ENCODE data around the gene RASAL2. TPM values are rescaled to one million over a fixed set of nuclear protein-coding genes. Genes with fewer than 3 reads are reported as not detected.

Gene RASAL2
- total and polyA plus RNA-seq, 2 of the 13 experiments (the other 11 are each of a cell fraction or from before 2014, with no cell fraction given): 5.4 to 5.9 TPM

DNA sequence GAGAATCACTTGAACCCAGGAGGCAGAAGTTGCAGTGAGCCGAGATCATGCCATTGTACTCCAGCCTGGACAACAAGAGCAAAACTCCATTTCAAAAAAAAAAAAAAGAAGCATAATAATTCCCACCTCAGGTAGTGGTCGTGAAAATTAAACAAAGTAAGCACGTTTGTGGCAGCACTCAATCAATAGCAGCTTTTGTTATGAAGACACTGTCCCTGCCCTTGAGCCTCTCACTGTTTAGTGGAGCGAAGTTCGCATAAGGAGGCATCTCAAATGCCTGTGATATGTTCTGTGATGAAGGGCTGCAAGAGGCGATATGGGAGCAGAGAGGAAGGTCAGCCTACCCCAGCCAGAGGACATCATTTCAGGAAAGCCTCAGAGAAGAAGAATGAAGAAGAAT is 43.8 kb upstream of the RASAL2 start (continued):
- TF ChIP-seq, protein P1, sequence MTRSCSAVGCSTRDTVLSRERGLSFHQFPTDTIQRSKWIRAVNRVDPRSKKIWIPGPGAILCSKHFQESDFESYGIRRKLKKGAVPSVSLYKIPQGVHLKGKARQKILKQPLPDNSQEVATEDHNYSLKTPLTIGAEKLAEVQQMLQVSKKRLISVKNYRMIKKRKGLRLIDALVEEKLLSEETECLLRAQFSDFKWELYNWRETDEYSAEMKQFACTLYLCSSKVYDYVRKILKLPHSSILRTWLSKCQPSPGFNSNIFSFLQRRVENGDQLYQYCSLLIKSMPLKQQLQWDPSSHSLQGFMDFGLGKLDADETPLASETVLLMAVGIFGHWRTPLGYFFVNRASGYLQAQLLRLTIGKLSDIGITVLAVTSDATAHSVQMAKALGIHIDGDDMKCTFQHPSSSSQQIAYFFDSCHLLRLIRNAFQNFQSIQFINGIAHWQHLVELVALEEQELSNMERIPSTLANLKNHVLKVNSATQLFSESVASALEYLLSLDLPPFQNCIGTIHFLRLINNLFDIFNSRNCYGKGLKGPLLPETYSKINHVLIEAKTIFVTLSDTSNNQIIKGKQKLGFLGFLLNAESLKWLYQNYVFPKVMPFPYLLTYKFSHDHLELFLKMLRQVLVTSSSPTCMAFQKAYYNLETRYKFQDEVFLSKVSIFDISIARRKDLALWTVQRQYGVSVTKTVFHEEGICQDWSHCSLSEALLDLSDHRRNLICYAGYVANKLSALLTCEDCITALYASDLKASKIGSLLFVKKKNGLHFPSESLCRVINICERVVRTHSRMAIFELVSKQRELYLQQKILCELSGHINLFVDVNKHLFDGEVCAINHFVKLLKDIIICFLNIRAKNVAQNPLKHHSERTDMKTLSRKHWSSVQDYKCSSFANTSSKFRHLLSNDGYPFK (CRISPR knock-in tag; IDR thresholded peaks at IDR 0.05; ENCODE audit: borderline replicate concordance): no peak
- TF ChIP-seq YEATS2 (CRISPR knock-in tag; IDR thresholded peaks at IDR 0.05; ENCODE audit: borderline replicate concordance) (no peak), ZBTB7B (CRISPR knock-in tag; IDR thresholded peaks at IDR 0.05) (peak; percentile 35; the same call in 1 of the 2 replicates), ZNF205 (CRISPR knock-in tag; IDR thresholded peaks at IDR 0.05) (peak; percentile 43; the same call in 1 of the 2 replicates), TCF7L2 (IDR thresholded peaks at IDR 0.05; ENCODE audit: low read depth, low read length) (no peak), HDAC1 (CRISPR knock-in tag; IDR thresholded peaks at IDR 0.05) (peak; percentile 40; the same call in 1 of the 2 replicates), ESRRA (CRISPR knock-in tag; IDR thresholded peaks at IDR 0.05; ENCODE audit: low read depth) (0 out of 2 replicates have a peak, but pooled peaks have one; percentile 20), MAFK (conservative IDR thresholded peaks at IDR 0.05 in 1 of 2, IDR thresholded peaks at IDR 0.05 in 1 of 2; ENCODE audit: low read length in 2 of 2) (no peak), NFE2L2 (IDR thresholded peaks at IDR 0.05; ENCODE audit: low read length) (no peak), EP300 (IDR thresholded peaks at IDR 0.05; ENCODE audit: low read depth in 2 of 2, low read length in 2 of 2) (peak in 1 of 2 experiments; percentile 55; a peak in 2 of 4 replicates), EP300 (CRISPR knock-in tag; IDR thresholded peaks at IDR 0.05; ENCODE audit: borderline replicate concordance) (no peak), TBX2 (CRISPR knock-in tag; IDR thresholded peaks at IDR 0.05; ENCODE audit: borderline replicate concordance) (peak; percentile 94), DPF2 (CRISPR knock-in tag; IDR thresholded peaks at IDR 0.05; ENCODE audit: borderline replicate concordance, low read depth) (peak; percentile 43; the same call in 1 of the 2 replicates), IKZF1 (IDR thresholded peaks at IDR 0.05) (no peak), GLI4 (CRISPR knock-in tag; IDR thresholded peaks at IDR 0.05; ENCODE audit: borderline replicate concordance) (no peak), TARDBP (CRISPR knock-in tag; IDR thresholded peaks at IDR 0.05) (0 out of 2 replicates have a peak, but pooled peaks have one; percentile 19)
- TF ChIP-seq, protein P2, sequence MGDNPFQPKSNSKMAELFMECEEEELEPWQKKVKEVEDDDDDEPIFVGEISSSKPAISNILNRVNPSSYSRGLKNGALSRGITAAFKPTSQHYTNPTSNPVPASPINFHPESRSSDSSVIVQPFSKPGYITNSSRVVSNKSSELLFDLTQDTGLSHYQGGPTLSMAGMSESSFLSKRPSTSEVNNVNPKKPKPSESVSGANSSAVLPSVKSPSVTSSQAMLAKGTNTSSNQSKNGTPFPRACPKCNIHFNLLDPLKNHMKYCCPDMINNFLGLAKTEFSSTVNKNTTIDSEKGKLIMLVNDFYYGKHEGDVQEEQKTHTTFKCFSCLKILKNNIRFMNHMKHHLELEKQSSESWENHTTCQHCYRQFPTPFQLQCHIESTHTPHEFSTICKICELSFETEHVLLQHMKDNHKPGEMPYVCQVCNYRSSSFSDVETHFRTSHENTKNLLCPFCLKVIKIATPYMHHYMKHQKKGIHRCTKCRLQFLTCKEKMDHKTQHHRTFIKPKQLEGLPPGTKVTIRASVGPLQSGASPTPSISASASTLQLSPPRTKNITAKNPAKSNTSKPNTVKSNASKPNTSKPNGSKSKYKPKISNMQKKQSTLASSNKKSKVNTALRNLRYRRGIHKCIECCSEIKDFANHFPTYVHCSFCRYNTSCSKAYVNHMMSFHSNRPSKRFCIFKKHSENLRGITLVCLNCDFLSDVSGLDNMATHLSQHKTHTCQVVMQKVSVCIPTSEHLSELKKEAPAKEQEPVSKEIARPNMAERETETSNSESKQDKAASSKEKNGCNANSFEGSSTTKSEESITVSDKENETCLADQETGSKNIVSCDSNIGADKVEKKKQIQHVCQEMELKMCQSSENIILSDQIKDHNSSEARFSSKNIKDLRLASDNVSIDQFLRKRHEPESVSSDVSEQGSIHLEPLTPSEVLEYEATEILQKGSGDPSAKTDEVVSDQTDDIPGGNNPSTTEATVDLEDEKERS (CRISPR knock-in tag; IDR thresholded peaks at IDR 0.05): no peak
- TF ChIP-seq, protein P3, sequence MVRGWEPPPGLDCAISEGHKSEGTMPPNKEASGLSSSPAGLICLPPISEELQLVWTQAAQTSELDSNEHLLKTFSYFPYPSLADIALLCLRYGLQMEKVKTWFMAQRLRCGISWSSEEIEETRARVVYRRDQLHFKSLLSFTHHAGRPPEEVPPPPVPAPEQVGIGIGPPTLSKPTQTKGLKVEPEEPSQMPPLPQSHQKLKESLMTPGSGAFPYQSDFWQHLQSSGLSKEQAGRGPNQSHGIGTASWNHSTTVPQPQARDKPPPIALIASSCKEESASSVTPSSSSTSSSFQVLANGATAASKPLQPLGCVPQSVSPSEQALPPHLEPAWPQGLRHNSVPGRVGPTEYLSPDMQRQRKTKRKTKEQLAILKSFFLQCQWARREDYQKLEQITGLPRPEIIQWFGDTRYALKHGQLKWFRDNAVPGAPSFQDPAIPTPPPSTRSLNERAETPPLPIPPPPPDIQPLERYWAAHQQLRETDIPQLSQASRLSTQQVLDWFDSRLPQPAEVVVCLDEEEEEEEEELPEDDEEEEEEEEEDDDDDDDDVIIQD (CRISPR knock-in tag; IDR thresholded peaks at IDR 0.05; ENCODE audit: low read depth): no peak
- TF ChIP-seq, protein P4, sequence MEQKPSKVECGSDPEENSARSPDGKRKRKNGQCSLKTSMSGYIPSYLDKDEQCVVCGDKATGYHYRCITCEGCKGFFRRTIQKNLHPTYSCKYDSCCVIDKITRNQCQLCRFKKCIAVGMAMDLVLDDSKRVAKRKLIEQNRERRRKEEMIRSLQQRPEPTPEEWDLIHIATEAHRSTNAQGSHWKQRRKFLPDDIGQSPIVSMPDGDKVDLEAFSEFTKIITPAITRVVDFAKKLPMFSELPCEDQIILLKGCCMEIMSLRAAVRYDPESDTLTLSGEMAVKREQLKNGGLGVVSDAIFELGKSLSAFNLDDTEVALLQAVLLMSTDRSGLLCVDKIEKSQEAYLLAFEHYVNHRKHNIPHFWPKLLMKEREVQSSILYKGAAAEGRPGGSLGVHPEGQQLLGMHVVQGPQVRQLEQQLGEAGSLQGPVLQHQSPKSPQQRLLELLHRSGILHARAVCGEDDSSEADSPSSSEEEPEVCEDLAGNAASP (CRISPR knock-in tag; IDR thresholded peaks at IDR 0.05; ENCODE audit: borderline replicate concordance): 0 out of 2 replicates have a peak, but pooled peaks have one; percentile 35
- TF ChIP-seq, protein P5, sequence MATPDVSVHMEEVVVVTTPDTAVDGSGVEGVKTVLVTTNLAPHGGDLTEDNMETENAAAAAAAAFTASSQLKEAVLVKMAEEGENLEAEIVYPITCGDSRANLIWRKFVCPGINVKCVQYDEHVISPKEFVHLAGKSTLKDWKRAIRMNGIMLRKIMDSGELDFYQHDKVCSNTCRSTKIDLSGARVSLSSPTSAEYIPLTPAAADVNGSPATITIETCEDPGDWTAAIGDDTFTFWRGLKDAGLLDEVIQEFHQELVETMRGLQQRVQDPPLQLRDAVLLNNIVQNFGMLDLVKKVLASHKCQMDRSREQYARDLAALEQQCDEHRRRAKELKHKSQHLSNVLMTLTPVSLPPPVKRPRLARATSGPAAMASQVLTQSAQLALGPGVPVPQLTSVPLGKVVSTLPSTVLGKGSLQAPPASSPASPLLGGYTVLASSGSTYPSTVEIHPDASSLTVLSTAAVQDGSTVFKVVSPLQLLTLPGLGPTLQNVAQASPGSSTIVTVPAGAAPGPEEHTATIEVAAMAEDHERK (CRISPR knock-in tag; IDR thresholded peaks at IDR 0.05; ENCODE audit: low read depth): no peak

Data from HepG2 (cell line).